ENCODE data around the gene KPNA3.
A peak's percentile ranks its signal among the peaks of the same experiment; 100 is the strongest.

KPNA3 gene

GRCh38 chr13:49670828-49671227 lies 121.7 kb downstream of the KPNA3 start:
- no peak for DNase-seq

GRCh38 chr13:49669735-49670309 lies 122.7 kb downstream of the KPNA3 start:
- peak; percentile 81 for DNase-seq

GRCh38 chr13:49667773-49668172 lies 124.7 kb downstream of the KPNA3 start:
- DNase-seq, result no peak

- no peak for DNase-seq
Measured at GRCh38 chr13:49664606-49665005, 127.9 kb downstream of the KPNA3 start.

- DNase-seq, result no peak
Measured at GRCh38 chr13:49657241-49657641, 135.2 kb downstream of the KPNA3 start.

- no peak for DNase-seq
Measured at GRCh38 chr13:49655906-49656305, 136.6 kb downstream of the KPNA3 start.

DNA sequence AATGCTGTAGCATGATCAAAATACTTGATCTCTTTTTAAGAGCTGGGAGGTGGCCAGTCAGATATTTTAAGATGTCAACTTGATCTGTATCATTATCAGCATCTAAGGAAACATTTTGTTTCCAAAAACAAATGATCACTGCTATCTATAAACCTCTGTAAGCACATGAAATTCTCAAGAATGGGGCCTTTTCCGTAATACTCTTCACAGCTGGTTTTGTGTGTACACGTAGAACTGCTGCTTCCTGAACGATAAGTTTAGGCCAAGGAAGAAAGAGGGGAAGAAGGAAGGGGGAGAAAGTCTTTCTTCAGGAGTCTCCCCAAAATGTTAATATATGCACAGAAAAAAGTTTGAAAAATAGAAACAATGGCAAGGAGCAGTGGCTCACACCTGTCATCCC lies 138.5 kb downstream of the KPNA3 start:
- no peak for DNase-seq

DNA sequence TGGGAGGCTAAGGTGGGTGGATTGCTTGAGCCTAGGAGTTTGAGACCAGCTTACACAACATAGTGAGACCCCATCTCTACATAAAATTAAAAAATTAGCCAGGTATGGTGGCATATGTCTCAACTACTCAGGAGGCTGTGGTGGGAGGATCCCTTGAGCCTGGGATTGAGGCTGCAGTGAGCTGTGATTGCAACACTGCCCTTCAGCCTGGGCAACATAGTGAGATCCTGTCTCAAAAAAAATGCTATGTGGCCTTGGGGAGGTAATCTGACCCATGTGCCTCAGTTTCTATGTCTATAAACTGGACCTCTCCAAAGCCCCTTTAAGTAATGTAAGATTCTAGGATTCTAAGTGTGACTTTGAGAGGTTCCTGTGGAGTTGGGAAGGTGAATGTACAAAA lies 139.0 kb downstream of the KPNA3 start:
- no peak for DNase-seq

DNA sequence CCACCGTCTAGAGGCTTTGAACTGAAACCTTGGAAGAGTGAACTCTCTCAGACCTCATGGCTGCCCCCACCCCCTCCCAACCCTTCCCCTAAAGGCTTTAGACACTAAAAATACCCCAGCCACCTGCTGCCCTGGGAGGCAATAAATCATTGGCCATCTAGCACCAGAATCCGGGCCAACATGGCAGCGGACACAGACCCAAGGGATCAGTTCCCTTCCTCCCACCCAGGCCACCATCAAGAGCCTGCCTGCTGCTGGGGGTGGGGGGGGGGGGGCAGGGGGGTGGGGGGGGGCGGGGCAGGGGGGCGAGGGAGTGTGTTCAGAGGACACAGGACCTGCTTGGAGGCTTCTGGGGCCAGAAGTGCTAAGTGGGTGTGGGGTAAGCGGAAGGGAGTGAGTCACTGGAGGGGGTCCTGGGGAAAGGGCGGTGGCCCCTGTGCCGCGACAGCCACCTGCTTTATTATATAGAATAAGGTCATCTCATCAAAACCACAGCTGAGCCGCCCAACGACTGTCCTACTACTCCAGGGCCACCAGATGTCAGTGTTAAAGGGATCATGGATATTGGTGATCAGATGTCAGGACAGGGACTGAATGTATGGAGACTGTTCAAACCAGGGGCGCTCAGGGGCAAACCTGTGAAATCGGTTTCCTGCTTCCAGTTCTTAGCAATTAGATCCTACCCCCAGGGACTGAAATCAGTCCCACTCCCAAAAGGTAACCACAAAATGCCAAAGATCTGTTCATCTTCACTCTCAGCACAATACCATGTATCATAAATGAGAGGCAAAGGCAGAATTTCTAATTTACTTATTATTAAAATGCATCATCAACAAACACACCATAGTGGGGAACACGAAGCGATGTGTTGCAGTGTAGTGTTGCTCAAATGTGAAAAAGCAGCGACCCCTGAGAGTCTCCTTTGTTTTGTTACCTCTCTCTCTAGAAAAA lies 139.9 kb downstream of the KPNA3 start:
- peak; percentile 14 for DNase-seq

DNA sequence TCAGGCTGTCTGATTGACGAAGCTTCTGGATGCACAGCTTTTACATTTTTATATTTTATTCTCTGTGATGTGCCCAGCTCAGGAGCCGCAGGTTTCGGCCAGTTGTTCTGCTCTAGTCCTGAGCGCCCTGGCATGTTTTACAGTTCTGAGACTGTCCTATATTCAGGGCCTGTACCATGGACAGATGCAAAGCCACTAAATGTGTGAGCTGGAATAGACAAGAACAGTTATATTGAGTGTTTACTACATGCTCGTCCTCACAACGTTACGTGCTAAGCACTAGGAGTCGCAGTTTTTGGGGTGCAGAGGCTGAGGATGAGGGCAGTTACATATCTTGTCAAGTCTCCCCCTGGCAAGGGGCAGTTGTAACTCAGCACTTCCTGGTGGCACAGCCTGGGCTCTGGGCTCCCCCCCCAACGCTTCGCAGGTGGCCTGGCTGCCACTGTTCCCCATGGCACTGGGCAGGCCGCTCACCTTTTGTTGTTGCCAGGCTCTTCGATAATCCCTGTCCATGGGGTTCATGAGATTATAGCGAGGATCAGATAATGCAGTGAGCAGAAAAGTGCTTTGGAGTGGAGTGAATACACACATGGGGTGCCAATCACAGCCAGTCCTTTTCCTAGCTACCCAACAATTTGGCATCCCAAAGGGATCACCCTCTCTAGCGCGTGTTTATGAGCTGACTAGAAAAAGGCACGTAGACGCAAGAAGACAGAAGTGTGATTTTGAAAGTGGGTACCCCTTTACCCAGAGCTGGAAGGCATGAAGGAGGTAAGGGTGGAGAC lies 140.7 kb downstream of the KPNA3 start:
- DNase-seq, result no peak

GRCh38 chr13:49649963-49650312 lies 142.5 kb downstream of the KPNA3 start:
- DNase-seq, result no peak

Measured in kidney glomerular epithelial cell (primary cell).